Neural cell (in vitro differentiated cells): ENCODE measurements around the gene PTTG1. TPM values are rescaled to one million over a fixed set of nuclear protein-coding genes. Genes with fewer than 3 reads are reported as not detected.

Source experiments
- H2AFZ ChIP-seq: fragments of 200-600, 300-800 bp; sonication (generic), shearing (Covaris generic); 2 replicates; pipeline ENCODE4 v1.6.0; 2014; ENCODE audit warnings: low read depth, mild to moderate bottlenecking, antibody characterized with exemption, low read length, moderate library complexity
- H3F3A ChIP-seq: fragments of 200-600 bp; shearing (Covaris generic); 2 replicates; pipeline ENCODE4 v1.6.1; 2016; ENCODE audit warnings: mild to moderate bottlenecking, moderate library complexity, mixed read lengths, antibody characterized with exemption, low read length; ENCODE audit not compliant: insufficient read depth, poor library complexity, severe bottlenecking
- H3K27ac ChIP-seq: fragments of 200-600, 300-800 bp; sonication (generic), shearing (Covaris generic); 2 replicates; pipeline ENCODE4 v1.5.1; 2014; ENCODE audit warnings: mild to moderate bottlenecking, low read length, moderate library complexity
- H3K27me3 ChIP-seq: fragments of 300-800, 200-600 bp; sonication (generic), shearing (Covaris generic); 2 replicates; pipeline ENCODE4 v1.6.0; 2014; ENCODE audit warnings: mild to moderate bottlenecking, low read depth, low read length, moderate library complexity; ENCODE audit not compliant: insufficient read depth
- H3K36me3 ChIP-seq: fragments of 300-800, 200-600 bp; sonication (generic), shearing (Covaris generic); 2 replicates; pipeline ENCODE4 v1.5.1; 2014; ENCODE audit warnings: mild to moderate bottlenecking, antibody characterized with exemption, low read length, moderate library complexity; ENCODE audit not compliant: insufficient read depth
- H3K4me2 ChIP-seq: fragments of 300-800, 200-600 bp; sonication (generic), shearing (Covaris generic); 2 replicates; pipeline ENCODE4 v1.6.0; 2014; ENCODE audit warnings: mild to moderate bottlenecking, low read length
- H3K4me3 ChIP-seq: fragments of 300-800, 200-600 bp; sonication (generic), shearing (Covaris generic); 2 replicates; pipeline ENCODE4 v1.5.1; 2014; ENCODE audit warnings: mild to moderate bottlenecking, low read length, moderate library complexity
- H3K79me2 ChIP-seq: fragments of 200-600 bp; shearing (Covaris generic); replicated peaks from 2 replicates; pipeline ENCODE4 v1.6.0; 2014; ENCODE audit warnings: mild to moderate bottlenecking, low read length, moderate library complexity; ENCODE audit not compliant: insufficient read depth
- H3K9ac ChIP-seq: fragments of 300-800, 200-600 bp; sonication (generic), shearing (Covaris generic); 2 replicates; pipeline ENCODE4 v1.6.1; 2016; ENCODE audit warnings: mild to moderate bottlenecking, low read length, mixed read lengths
- H3K9me2 ChIP-seq: fragments of 200-600 bp; shearing (Covaris generic); 2 replicates; pipeline ENCODE4 v1.6.1; 2016; ENCODE audit warnings: mild to moderate bottlenecking, low read length, mixed read lengths; ENCODE audit not compliant: insufficient read depth
- H3K9me3 ChIP-seq: fragments of 200-600, 300-800 bp; sonication (generic), shearing (Covaris generic); 2 replicates; pipeline ENCODE4 v1.6.1; 2016; ENCODE audit warnings: mild to moderate bottlenecking, mixed run types, low read length, moderate library complexity, mixed read lengths
- H4K20me1 ChIP-seq: fragments of 200-600 bp; shearing (Covaris generic); 2 replicates; pipeline ENCODE4 v1.6.1; 2016; ENCODE audit warnings: mild to moderate bottlenecking, mixed run types; ENCODE audit not compliant: insufficient read depth
- EP300 ChIP-seq: fragments of 450-650 bp; conservative IDR thresholded peaks from 2 replicates; pipeline ENCODE4 v1.6.1; 2014; ENCODE audit warnings: antibody characterized with exemption, mild to moderate bottlenecking, moderate library complexity; ENCODE audit not compliant: poor library complexity, severe bottlenecking
- EZH2 ChIP-seq: fragments of 200-600, 300-800 bp; shearing (Covaris generic), sonication (generic); IDR thresholded peaks from 2 replicates; pipeline ENCODE4 v1.6.1; 2014; ENCODE audit warnings: antibody characterized with exemption, low read length, borderline replicate concordance, mild to moderate bottlenecking; ENCODE audit not compliant: insufficient read depth, poor library complexity, severe bottlenecking
- MXI1 ChIP-seq: fragments of 450-650 bp; conservative IDR thresholded peaks from 2 replicates; pipeline ENCODE4 v1.6.1; 2014; ENCODE audit warnings: antibody characterized with exemption, mild to moderate bottlenecking; ENCODE audit not compliant: poor library complexity, severe bottlenecking
- POLR2AphosphoS5 ChIP-seq: IDR thresholded peaks from 2 replicates; pipeline ENCODE4 v1.6.1; 2012
- RAD21 ChIP-seq: fragments of 450-650 bp; conservative IDR thresholded peaks from 2 replicates; pipeline ENCODE4 v1.6.1; 2014; ENCODE audit warnings: antibody characterized with exemption, mild to moderate bottlenecking, moderate library complexity
- SMC3 ChIP-seq: fragments of 450-650 bp; conservative IDR thresholded peaks from 2 replicates; pipeline ENCODE4 v1.6.1; 2014; ENCODE audit warnings: antibody characterized with exemption, mild to moderate bottlenecking, moderate library complexity; ENCODE audit not compliant: poor library complexity
- TAF1 ChIP-seq: IDR thresholded peaks from 2 replicates; pipeline ENCODE4 v1.6.1; 2012; ENCODE audit warnings: low read depth
- polyA plus RNA-seq: library from polyadenylated mRNA; depleted of rRNA; stranded (reverse); fragments of >200 nt; gene quantifications from 2 replicates; pipeline ENCODE4 v1.2.3, GENCODE V29; 2014
- TF ChIP-seq, protein P1 (sequence below): IDR thresholded peaks from 2 replicates; pipeline ENCODE4 v1.6.1; 2012; ENCODE audit warnings: borderline replicate concordance
- TF ChIP-seq, protein P2 (sequence below): fragments of 450-650 bp; IDR thresholded peaks from 2 replicates; pipeline ENCODE4 v1.5.1; 2014; ENCODE audit warnings: antibody characterized with exemption, mild to moderate bottlenecking, moderate library complexity; ENCODE audit not compliant: poor library complexity, severe bottlenecking

The PTTG1 gene
- polyA plus RNA-seq, 1 donor from 2014 or later = 42.6 TPM

DNA sequence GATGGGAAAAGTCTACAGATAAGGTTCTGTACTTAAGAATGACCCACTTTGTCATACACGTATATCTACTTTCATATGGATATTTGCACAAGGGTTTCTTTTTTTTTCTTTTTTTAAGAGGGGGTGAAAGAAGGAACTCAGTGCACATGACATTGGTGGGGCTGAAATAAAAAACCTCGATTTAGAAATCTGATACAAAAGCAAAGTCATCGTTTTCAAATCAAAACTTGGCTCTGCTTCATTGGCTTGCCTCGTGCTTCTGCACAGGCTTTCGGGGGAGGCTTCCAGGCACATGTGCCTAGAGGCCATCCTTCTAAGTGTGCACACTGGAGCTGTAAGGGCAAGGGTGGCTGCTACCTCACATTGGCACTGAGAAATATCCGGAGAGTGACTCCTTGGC is 31.1 kb downstream of the PTTG1 start:
- no peak overlapping the region for H3K4me3 ChIP-seq
- no peaks in the 10 kb centered on the region for H3K9me2 ChIP-seq
- H3K27me3 ChIP-seq = no peaks in the 10 kb centered on the region
- no peaks in the 10 kb centered on the region for H3K79me2 ChIP-seq
- H3F3A ChIP-seq = no peaks in the 10 kb centered on the region
- H3K36me3 ChIP-seq = no peaks in the 10 kb centered on the region
- H3K9ac ChIP-seq = no peak overlapping the region
- no peak overlapping the region for H2AFZ ChIP-seq
- no peaks in the 10 kb centered on the region for H3K9me3 ChIP-seq
- H3K27ac ChIP-seq = no peak overlapping the region
- TF ChIP-seq TAF1 (no peak), POLR2AphosphoS5 (no peak), SMC3 (no peak), MXI1 (no peak), EZH2 (no peak), EP300 (no peak)
- TF ChIP-seq, protein P1, sequence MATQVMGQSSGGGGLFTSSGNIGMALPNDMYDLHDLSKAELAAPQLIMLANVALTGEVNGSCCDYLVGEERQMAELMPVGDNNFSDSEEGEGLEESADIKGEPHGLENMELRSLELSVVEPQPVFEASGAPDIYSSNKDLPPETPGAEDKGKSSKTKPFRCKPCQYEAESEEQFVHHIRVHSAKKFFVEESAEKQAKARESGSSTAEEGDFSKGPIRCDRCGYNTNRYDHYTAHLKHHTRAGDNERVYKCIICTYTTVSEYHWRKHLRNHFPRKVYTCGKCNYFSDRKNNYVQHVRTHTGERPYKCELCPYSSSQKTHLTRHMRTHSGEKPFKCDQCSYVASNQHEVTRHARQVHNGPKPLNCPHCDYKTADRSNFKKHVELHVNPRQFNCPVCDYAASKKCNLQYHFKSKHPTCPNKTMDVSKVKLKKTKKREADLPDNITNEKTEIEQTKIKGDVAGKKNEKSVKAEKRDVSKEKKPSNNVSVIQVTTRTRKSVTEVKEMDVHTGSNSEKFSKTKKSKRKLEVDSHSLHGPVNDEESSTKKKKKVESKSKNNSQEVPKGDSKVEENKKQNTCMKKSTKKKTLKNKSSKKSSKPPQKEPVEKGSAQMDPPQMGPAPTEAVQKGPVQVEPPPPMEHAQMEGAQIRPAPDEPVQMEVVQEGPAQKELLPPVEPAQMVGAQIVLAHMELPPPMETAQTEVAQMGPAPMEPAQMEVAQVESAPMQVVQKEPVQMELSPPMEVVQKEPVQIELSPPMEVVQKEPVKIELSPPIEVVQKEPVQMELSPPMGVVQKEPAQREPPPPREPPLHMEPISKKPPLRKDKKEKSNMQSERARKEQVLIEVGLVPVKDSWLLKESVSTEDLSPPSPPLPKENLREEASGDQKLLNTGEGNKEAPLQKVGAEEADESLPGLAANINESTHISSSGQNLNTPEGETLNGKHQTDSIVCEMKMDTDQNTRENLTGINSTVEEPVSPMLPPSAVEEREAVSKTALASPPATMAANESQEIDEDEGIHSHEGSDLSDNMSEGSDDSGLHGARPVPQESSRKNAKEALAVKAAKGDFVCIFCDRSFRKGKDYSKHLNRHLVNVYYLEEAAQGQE = no peak
- no peaks in the 10 kb centered on the region for H4K20me1 ChIP-seq
- no peak overlapping the region for H3K4me2 ChIP-seq

DNA sequence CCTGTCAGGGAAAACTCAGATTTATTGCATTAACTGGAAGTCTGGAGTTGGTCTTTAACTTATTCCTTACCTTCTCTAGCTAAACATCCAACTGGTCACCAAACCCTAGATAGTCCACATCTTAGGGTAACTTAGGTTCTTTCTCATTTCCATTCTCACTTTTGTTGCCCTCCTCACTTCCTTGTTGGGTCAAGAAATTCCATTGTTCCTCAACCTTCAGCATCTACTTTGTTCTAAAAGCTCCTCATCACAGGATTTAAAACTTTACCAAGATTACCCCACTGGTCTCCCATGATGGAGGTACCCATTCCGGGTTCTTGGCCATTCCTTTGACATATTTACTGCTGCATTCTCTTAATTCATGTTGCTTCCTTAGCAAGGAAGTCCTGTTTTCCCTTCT is 32.1 kb downstream of the PTTG1 start:
- no peak overlapping the region for H3K4me3 ChIP-seq
- no peaks in the 10 kb centered on the region for H3K36me3 ChIP-seq
- no peak overlapping the region for H3K27ac ChIP-seq
- H4K20me1 ChIP-seq = no peaks in the 10 kb centered on the region
- no peak overlapping the region for H3K9ac ChIP-seq
- H3F3A ChIP-seq = no peaks in the 10 kb centered on the region
- H3K9me3 ChIP-seq = no peaks in the 10 kb centered on the region
- H2AFZ ChIP-seq = no peak overlapping the region
- H3K9me2 ChIP-seq = no peaks in the 10 kb centered on the region
- no peak overlapping the region for H3K4me2 ChIP-seq
- TF ChIP-seq POLR2AphosphoS5 = no peak
- TF ChIP-seq TAF1 = no peak
- no peak for TF ChIP-seq MXI1
- no peak for TF ChIP-seq EZH2
- TF ChIP-seq EP300 = no peak
- TF ChIP-seq, protein P2, sequence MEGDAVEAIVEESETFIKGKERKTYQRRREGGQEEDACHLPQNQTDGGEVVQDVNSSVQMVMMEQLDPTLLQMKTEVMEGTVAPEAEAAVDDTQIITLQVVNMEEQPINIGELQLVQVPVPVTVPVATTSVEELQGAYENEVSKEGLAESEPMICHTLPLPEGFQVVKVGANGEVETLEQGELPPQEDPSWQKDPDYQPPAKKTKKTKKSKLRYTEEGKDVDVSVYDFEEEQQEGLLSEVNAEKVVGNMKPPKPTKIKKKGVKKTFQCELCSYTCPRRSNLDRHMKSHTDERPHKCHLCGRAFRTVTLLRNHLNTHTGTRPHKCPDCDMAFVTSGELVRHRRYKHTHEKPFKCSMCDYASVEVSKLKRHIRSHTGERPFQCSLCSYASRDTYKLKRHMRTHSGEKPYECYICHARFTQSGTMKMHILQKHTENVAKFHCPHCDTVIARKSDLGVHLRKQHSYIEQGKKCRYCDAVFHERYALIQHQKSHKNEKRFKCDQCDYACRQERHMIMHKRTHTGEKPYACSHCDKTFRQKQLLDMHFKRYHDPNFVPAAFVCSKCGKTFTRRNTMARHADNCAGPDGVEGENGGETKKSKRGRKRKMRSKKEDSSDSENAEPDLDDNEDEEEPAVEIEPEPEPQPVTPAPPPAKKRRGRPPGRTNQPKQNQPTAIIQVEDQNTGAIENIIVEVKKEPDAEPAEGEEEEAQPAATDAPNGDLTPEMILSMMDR = no peak
- TF ChIP-seq, protein P1 = no peak
- TF ChIP-seq SMC3 = no peak
- TF ChIP-seq RAD21 = no peak
- H3K27me3 ChIP-seq = no peaks in the 10 kb centered on the region
- H3K79me2 ChIP-seq = no peaks in the 10 kb centered on the region
